ENCODE measurements around the gene OSBPL9.
"Not testable (repeated sequence)": the region's sequence is repeated elsewhere in the genome, so short reads cannot be mapped to it uniquely, and the experiment has no call there.

The OSBPL9 gene

GRCh38 chr1:51719146-51719545, 102.3 kb downstream of the OSBPL9 start:
- no peaks in the 10 kb centered on the region for H3K4me1 ChIP-seq (ENCODE audit: insufficient read depth, low read length)
- H3K36me3 ChIP-seq (ENCODE audit: insufficient read depth, low read depth, low read length), result no peaks in the 10 kb centered on the region
- no peak overlapping the region for H3K9ac ChIP-seq (ENCODE audit: low read depth, low read length)
- no peak overlapping the region for H3K4me3 ChIP-seq (ENCODE audit: low read length)
- H3K9me3 ChIP-seq (ENCODE audit: insufficient read depth, low read depth, low read length), result no peaks in the 10 kb centered on the region
- no peaks in the 10 kb centered on the region for H3K27me3 ChIP-seq (ENCODE audit: insufficient read depth, low read length)
- H3K27ac ChIP-seq (ENCODE audit: low read length), result no peak overlapping the region

- Histone ChIP-seq H3K36me3 (ENCODE audit: insufficient read depth, low read depth, low read length) (no peaks in the 10 kb centered on the region), H3K9ac (ENCODE audit: low read depth, low read length) (no peak overlapping the region), H3K27me3 (ENCODE audit: insufficient read depth, low read length) (peaks cover 6% of the 10 kb centered on the region; the same call in 1 of the 2 replicates), H3K27ac (ENCODE audit: low read length) (no peak overlapping the region), H3K4me3 (ENCODE audit: low read length) (no peak overlapping the region), H3K9me3 (ENCODE audit: insufficient read depth, low read depth, low read length) (no peaks in the 10 kb centered on the region), H3K4me1 (ENCODE audit: insufficient read depth, low read length) (no peaks in the 10 kb centered on the region)
These were observed 107.9 kb downstream of the OSBPL9 start for GRCh38 chr1:51724797-51725196.

- Histone ChIP-seq H3K4me1 (ENCODE audit: insufficient read depth, low read length) (peaks cover 5% of the 10 kb centered on the region; the same call in 1 of the 2 replicates), H3K9ac (ENCODE audit: low read depth, low read length) (no peak overlapping the region), H3K27me3 (ENCODE audit: insufficient read depth, low read length) (peaks cover 6% of the 10 kb centered on the region; the same call in 1 of the 2 replicates), H3K9me3 (ENCODE audit: insufficient read depth, low read depth, low read length) (no peaks in the 10 kb centered on the region), H3K4me3 (ENCODE audit: low read length) (no peak overlapping the region), H3K36me3 (ENCODE audit: insufficient read depth, low read depth, low read length) (no peaks in the 10 kb centered on the region), H3K27ac (ENCODE audit: low read length) (no peak overlapping the region)
These were observed 109.2 kb downstream of the OSBPL9 start for GRCh38 chr1:51726051-51726450.

GRCh38 chr1:51726544-51727225, 109.8 kb downstream of the OSBPL9 start:
- no peak overlapping the region for H3K9ac ChIP-seq (ENCODE audit: low read depth, low read length)
- H3K9me3 ChIP-seq (ENCODE audit: insufficient read depth, low read depth, low read length), result no peaks in the 10 kb centered on the region
- H3K4me1 ChIP-seq (ENCODE audit: insufficient read depth, low read length), result peaks cover 5% of the 10 kb centered on the region; the same call in 1 of the 2 replicates
- H3K27ac ChIP-seq (ENCODE audit: low read length), result no peak overlapping the region
- H3K36me3 ChIP-seq (ENCODE audit: insufficient read depth, low read depth, low read length), result no peaks in the 10 kb centered on the region
- no peak overlapping the region for H3K4me3 ChIP-seq (ENCODE audit: low read length)
- H3K27me3 ChIP-seq (ENCODE audit: insufficient read depth, low read length), result peaks cover 6% of the 10 kb centered on the region; the same call in 1 of the 2 replicates

GRCh38 chr1:51727366-51727765, 110.5 kb downstream of the OSBPL9 start:
- Histone ChIP-seq H3K9me3 (ENCODE audit: insufficient read depth, low read depth, low read length) (no peaks in the 10 kb centered on the region), H3K4me3 (ENCODE audit: low read length) (no peak overlapping the region), H3K4me1 (ENCODE audit: insufficient read depth, low read length) (peaks cover 8% of the 10 kb centered on the region; the same call in 1 of the 2 replicates), H3K36me3 (ENCODE audit: insufficient read depth, low read depth, low read length) (no peaks in the 10 kb centered on the region), H3K9ac (ENCODE audit: low read depth, low read length) (no peak overlapping the region), H3K27ac (ENCODE audit: low read length) (no peak overlapping the region), H3K27me3 (ENCODE audit: insufficient read depth, low read length) (peaks cover 6% of the 10 kb centered on the region; the same call in 1 of the 2 replicates)

- Histone ChIP-seq H3K36me3 (ENCODE audit: insufficient read depth, low read depth, low read length) (no peaks in the 10 kb centered on the region), H3K9me3 (ENCODE audit: insufficient read depth, low read depth, low read length) (no peaks in the 10 kb centered on the region), H3K27ac (ENCODE audit: low read length) (peak overlapping the region; percentile 82), H3K4me1 (ENCODE audit: insufficient read depth, low read length) (peaks cover 8% of the 10 kb centered on the region), H3K27me3 (ENCODE audit: insufficient read depth, low read length) (peaks cover 6% of the 10 kb centered on the region; the same call in 1 of the 2 replicates), H3K4me3 (ENCODE audit: low read length) (peak overlapping the region; percentile 91), H3K9ac (ENCODE audit: low read depth, low read length) (peak overlapping the region; percentile 81; the same call in 1 of the 2 replicates)
These were observed 111.8 kb downstream of the OSBPL9 start for GRCh38 chr1:51728611-51729155.

- H3K9ac ChIP-seq (ENCODE audit: low read depth, low read length), result peak overlapping the region; percentile 81; the same call in 1 of the 2 replicates
- no peaks in the 10 kb centered on the region for H3K36me3 ChIP-seq (ENCODE audit: insufficient read depth, low read depth, low read length)
- peak overlapping the region; percentile 91 for H3K4me3 ChIP-seq (ENCODE audit: low read length)
- H3K4me1 ChIP-seq (ENCODE audit: insufficient read depth, low read length), result peaks cover 15% of the 10 kb centered on the region
- peaks cover 6% of the 10 kb centered on the region; the same call in 1 of the 2 replicates for H3K27me3 ChIP-seq (ENCODE audit: insufficient read depth, low read length)
- peak overlapping the region; percentile 82 for H3K27ac ChIP-seq (ENCODE audit: low read length)
- H3K9me3 ChIP-seq (ENCODE audit: insufficient read depth, low read depth, low read length), result no peaks in the 10 kb centered on the region
These were observed 112.4 kb downstream of the OSBPL9 start for GRCh38 chr1:51729156-51729823.

GRCh38 chr1:51729824-51730301, 113.0 kb downstream of the OSBPL9 start:
- Histone ChIP-seq H3K9me3 (ENCODE audit: insufficient read depth, low read depth, low read length) (no peaks in the 10 kb centered on the region), H3K36me3 (ENCODE audit: insufficient read depth, low read depth, low read length) (no peaks in the 10 kb centered on the region), H3K4me1 (ENCODE audit: insufficient read depth, low read length) (peaks cover 15% of the 10 kb centered on the region), H3K27ac (ENCODE audit: low read length) (peak overlapping the region; percentile 82), H3K4me3 (ENCODE audit: low read length) (peak overlapping the region; percentile 91), H3K9ac (ENCODE audit: low read depth, low read length) (peak overlapping the region; percentile 81; the same call in 1 of the 2 replicates), H3K27me3 (ENCODE audit: insufficient read depth, low read length) (peaks cover 6% of the 10 kb centered on the region; the same call in 1 of the 2 replicates)

- Histone ChIP-seq H3K4me3 (ENCODE audit: low read length) (no peak overlapping the region), H3K27me3 (ENCODE audit: insufficient read depth, low read length) (peaks cover 6% of the 10 kb centered on the region; the same call in 1 of the 2 replicates), H3K4me1 (ENCODE audit: insufficient read depth, low read length) (peaks cover 20% of the 10 kb centered on the region), H3K36me3 (ENCODE audit: insufficient read depth, low read depth, low read length) (no peaks in the 10 kb centered on the region), H3K9ac (ENCODE audit: low read depth, low read length) (no peak overlapping the region), H3K27ac (ENCODE audit: low read length) (no peak overlapping the region), H3K9me3 (ENCODE audit: insufficient read depth, low read depth, low read length) (no peaks in the 10 kb centered on the region)
These were observed 115.1 kb downstream of the OSBPL9 start for GRCh38 chr1:51731998-51732397.

GRCh38 chr1:51732701-51733425, 116.0 kb downstream of the OSBPL9 start:
- peaks cover 20% of the 10 kb centered on the region for H3K4me1 ChIP-seq (ENCODE audit: insufficient read depth, low read length)
- H3K36me3 ChIP-seq (ENCODE audit: insufficient read depth, low read depth, low read length), result no peaks in the 10 kb centered on the region
- H3K9me3 ChIP-seq (ENCODE audit: insufficient read depth, low read depth, low read length), result no peaks in the 10 kb centered on the region
- no peak overlapping the region for H3K27ac ChIP-seq (ENCODE audit: low read length)
- peaks cover 6% of the 10 kb centered on the region; the same call in 1 of the 2 replicates for H3K27me3 ChIP-seq (ENCODE audit: insufficient read depth, low read length)
- H3K4me3 ChIP-seq (ENCODE audit: low read length), result no peak overlapping the region
- H3K9ac ChIP-seq (ENCODE audit: low read depth, low read length), result no peak overlapping the region

- H3K9ac ChIP-seq (ENCODE audit: low read depth, low read length); H3K36me3 ChIP-seq (ENCODE audit: insufficient read depth, low read depth, low read length); H3K4me3 ChIP-seq (ENCODE audit: low read length); H3K27ac ChIP-seq (ENCODE audit: low read length); H3K27me3 ChIP-seq (ENCODE audit: insufficient read depth, low read length); H3K9me3 ChIP-seq (ENCODE audit: insufficient read depth, low read depth, low read length): not testable (repeated sequence)
- peaks cover 20% of the 10 kb centered on the region for H3K4me1 ChIP-seq (ENCODE audit: insufficient read depth, low read length)
These were observed 116.5 kb downstream of the OSBPL9 start for GRCh38 chr1:51733426-51733774.
